NCI-H2081 (cell line): ENCODE data around the gene OGFR.
A peak's percentile ranks its signal among the peaks of the same experiment; 100 is the strongest.
"Not testable (repeated sequence)": the region's sequence is repeated elsewhere in the genome, so short reads cannot be mapped to it uniquely, and the experiment has no call there.

ENCODE experiments used
- DNase-seq, 2 experiments: peaks; one replicate each; lab custom pipeline; 2025; lab: John Stamatoyannopoulos, UW

Gene OGFR

GRCh38 chr20:62839816-62840215 lies 35.2 kb downstream of the OGFR start:
- no peak for DNase-seq

- no peak for DNase-seq
Observed at GRCh38 chr20:62840244-62841197, 35.9 kb downstream of the OGFR start.

- DNase-seq: no peak
Observed at GRCh38 chr20:62841705-62842212, 37.1 kb downstream of the OGFR start.

- DNase-seq: no peak
Observed at GRCh38 chr20:62843656-62844055, 39.0 kb downstream of the OGFR start.

- no peak for DNase-seq
Observed at GRCh38 chr20:62844182-62844581, 39.5 kb downstream of the OGFR start.

- DNase-seq: no peak
Observed at GRCh38 chr20:62845416-62846160, 41.0 kb downstream of the OGFR start.

GRCh38 chr20:62846166-62846890 lies 41.7 kb downstream of the OGFR start:
- DNase-seq: no peak

- not testable (repeated sequence) for DNase-seq
Observed at GRCh38 chr20:62848917-62849316, 44.3 kb downstream of the OGFR start.

GRCh38 chr20:62849431-62849830 lies 44.8 kb downstream of the OGFR start:
- no peak for DNase-seq

GRCh38 chr20:62850333-62850974 lies 45.8 kb downstream of the OGFR start:
- no peak for DNase-seq

GRCh38 chr20:62852196-62852595 lies 47.6 kb downstream of the OGFR start:
- DNase-seq: no peak

- DNase-seq: no peak
Observed at GRCh38 chr20:62852841-62853240, 48.2 kb downstream of the OGFR start.

GRCh38 chr20:62853304-62853703 lies 48.7 kb downstream of the OGFR start:
- not testable (repeated sequence) for DNase-seq

GRCh38 chr20:62854121-62854520 lies 49.5 kb downstream of the OGFR start:
- no peak for DNase-seq

GRCh38 chr20:62855120-62855519 lies 50.5 kb downstream of the OGFR start:
- DNase-seq: no peak

GRCh38 chr20:62856931-62857619 lies 52.4 kb downstream of the OGFR start:
- no peak for DNase-seq

- no peak for DNase-seq
Observed at GRCh38 chr20:62858058-62858830, 53.6 kb downstream of the OGFR start.

GRCh38 chr20:62859721-62860120 lies 55.1 kb downstream of the OGFR start:
- no peak for DNase-seq

- DNase-seq: peak in 1 of 2 experiments; percentile 14
Observed at GRCh38 chr20:62860391-62860923, 55.8 kb downstream of the OGFR start.
